GM18519 (cell line): Measurements from ENCODE around the gene SLC66A2.

Source experiments
- ATAC-seq: cut with Tn5 transposase; IDR thresholded peaks from one replicate; pipeline ENCODE4 v1.9.1; 2021; ENCODE audit warnings: mild to moderate bottlenecking, moderate library complexity; ENCODE audit not compliant: unreplicated experiment, low FRiP score

SLC66A2 gene

DNA sequence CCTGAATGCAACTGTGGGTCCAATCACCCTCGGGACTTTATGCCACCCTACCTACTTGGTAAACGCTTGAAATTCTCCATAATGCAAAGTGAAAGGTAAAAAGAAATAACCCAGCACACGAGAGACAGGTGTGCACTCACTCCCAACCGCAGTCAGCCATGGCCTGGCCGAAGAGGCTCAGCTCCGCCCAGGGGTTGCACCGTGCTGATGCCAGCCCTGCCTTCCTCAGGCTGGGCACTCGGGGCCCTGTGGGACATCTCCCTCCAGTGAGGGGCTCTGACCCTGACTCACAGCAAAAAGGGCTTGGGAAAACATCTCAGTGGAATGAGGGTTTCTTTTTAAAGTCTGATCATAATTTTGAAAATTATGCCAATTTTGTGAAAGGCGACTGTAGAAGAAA is 13.3 kb downstream of the SLC66A2 start:
- ATAC-seq = no peak

DNA sequence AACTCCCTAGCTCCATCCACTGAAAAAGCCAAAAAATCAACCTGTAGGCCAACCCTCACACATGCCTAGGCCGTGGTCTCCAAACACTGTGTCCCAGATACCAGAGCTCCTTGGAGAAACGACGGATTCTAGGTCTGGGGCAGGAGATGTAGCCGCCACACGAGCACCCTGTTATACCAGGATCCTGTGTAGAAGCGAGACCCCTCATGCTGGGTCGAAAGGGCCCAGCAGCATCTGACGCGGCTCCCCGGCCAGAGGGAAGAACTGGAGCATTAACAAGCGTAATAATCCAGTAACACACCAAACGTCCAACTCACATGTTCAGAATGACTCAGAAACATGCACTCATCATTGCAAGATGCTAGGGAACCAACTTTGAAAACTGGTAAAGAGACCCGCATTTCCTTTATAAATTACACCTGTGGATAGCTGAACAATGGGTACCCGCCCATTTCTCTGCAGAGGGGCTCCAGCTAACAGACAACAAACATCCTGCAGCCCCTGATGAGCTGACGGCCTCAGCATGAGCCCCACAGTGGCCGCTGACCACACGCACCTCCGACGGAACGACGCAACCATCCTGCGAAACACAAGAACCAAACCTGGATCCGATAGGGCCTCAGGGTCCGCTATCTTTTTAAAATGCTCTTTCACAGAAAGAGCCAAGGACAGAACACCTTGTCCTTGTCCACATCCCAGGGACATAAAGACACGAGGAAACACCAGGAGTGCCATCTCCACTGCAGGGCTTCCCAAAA is 14.2 kb downstream of the SLC66A2 start:
- ATAC-seq = no peak

DNA sequence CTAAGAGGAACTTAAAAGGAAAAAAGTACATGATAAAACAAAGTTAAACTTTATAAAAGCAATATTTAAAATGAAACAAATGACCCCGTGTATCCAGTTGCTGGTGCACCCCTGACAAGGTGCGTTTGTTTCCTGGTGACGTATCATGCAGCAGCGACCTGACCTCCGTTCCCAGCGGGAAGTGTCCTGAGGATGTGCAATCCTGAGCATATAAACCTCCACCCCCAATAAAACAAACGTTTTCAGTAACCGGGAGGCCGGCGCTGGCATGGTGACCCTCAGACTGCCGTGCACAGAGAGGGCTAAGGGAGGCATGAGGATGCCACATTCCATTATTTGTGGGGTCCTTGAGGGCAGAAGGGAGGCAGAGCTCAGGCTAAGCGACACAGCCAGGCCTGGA is 14.8 kb downstream of the SLC66A2 start:
- ATAC-seq = no peak

DNA sequence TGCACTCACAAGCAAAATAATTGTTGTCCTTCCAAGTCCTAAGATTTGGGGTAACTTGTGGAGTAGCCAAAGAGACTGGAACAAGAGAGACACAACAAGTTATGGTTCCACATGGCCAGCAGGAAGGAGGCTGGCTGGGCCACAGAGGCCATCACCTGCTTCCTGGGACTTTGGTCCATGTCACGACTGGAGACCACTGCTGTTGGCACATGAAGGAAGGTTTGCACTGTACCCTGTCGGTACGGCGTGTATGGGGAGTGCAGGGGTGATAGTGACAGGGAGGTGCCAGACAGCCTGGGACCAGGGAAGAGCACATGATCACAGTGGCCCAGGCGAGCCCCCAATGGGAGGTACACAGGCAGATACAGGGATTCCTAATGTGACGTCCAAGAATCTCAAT is 15.5 kb downstream of the SLC66A2 start:
- no peak for ATAC-seq

DNA sequence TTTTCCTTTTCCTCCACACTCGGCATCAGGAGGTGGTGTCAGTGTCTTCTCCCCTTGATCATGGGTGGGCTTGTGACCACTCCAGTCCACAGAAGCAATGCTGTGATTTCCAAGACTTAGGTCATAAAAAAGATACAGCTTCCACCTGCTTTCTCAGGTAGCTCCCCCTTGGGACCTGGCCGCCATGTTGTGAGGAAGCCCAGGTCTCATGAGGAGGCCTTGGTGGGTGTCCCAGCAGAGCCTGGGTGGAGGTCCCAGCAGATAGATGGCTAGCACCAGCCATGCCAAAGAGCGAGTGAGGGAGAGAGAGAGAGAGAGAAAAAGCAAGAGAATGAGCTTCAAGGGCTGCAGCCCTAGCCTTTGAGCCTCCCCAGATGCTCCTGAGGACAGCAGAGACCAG is 16.0 kb downstream of the SLC66A2 start:
- ATAC-seq = no peak

DNA sequence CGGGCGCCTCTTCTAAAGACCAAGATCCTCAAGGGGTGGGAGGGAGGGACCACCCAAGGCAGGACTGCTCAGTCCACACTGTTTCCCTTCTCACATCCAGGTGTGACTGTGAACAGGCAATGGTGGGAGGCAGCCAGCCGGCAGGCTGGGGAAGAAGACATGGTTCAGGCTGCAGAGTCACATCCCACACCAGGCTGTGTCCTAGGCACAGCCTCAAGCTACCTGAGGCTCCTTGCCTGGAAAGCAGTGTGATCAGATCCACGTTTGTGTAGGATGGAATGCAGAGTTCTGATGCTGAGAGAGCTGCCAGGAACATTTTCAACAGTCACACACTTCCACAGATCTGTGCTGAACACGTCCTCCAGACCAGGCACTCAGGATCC is 16.4 kb downstream of the SLC66A2 start:
- ATAC-seq = no peak

DNA sequence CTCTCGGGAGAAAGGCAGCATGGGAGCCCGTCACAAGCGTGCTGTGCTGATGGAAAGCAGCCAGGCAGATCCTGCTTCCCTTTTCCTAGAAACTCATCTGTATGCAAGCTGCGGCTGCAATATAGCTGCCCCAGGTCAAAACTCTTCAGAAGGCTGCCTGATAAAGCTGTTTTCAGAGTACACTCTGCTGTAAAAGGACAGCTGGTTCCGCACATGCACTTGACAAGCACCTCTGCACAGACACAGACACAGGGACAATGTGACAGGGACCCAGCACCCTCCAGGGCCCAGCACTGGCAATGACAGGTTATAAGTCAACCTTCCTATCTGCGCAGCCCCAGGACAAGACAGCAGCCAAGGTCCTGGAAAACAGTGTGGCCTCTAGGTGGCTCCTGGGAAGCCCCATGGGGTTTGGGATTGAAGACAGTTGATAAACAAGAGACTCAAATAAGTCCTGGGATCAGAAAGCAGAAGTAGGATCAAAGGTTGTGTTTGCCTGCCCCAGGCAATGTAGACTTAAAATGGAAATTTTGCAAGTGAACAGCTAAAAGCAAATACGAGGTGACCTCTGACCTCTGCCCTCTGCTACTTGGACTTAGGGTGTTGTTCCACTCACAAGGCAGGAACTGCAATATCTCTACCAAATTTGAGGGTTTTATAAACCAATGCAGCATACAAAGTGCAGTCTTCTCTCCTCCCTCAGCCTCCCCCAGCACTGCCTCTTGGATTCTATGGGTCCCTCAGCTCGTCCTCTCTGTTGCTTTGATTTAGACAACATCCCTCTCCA is 16.9 kb downstream of the SLC66A2 start:
- no peak for ATAC-seq

DNA sequence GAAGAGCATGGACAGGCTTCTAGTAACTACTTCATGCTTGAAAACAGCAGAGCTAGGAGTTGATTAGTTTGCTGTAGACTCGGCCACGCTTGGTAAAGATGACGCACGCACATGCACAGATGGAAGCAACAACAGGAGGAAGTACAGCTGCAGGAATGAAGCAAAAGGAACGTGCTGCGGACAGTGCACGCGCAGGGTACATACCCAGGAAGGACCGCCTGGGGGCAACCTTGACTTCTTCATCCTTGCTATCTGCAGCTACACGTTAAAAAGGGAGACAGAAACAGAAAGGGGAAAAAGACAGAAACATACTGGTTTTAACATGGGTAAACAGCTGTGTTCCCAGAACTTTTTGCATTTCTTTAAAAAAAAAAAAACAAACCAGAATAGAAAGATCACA is 17.7 kb downstream of the SLC66A2 start:
- ATAC-seq = no peak

DNA sequence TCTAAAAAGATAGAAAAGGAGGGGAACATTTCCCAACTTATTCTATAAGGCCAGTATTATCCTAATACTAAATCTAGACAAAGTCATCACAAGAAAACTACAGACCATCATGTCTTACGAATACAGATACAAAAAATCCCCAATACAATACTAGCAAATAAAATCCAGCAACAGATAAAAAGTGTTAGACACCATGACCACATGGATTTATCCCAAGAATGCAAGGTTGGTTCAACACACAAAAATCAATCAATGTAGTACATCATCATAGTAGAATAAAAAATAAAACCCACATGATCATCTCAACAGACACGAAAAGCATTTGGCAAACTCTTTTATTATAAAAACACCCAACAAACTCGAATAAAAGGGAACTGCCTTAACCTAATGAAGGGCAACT is 18.5 kb downstream of the SLC66A2 start:
- ATAC-seq = no peak

DNA sequence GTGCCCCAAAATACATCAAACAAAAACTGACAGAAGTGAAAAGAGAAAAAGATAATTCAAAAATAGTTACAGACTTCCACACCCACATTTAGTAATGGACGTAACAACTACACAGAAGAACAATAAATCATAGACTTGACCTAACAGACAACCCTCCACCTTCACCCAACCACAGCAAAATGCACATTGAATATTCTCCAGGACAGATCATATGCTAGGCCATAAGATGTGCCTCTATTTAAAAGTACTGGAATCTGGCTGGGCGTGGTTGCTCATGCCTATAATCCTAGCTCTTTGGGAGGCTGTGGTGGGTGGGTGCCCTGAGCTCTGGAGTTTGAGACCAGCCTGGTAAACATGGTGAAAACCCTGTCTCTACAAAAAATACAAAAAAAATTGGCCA is 20.0 kb downstream of the SLC66A2 start:
- no peak for ATAC-seq

DNA sequence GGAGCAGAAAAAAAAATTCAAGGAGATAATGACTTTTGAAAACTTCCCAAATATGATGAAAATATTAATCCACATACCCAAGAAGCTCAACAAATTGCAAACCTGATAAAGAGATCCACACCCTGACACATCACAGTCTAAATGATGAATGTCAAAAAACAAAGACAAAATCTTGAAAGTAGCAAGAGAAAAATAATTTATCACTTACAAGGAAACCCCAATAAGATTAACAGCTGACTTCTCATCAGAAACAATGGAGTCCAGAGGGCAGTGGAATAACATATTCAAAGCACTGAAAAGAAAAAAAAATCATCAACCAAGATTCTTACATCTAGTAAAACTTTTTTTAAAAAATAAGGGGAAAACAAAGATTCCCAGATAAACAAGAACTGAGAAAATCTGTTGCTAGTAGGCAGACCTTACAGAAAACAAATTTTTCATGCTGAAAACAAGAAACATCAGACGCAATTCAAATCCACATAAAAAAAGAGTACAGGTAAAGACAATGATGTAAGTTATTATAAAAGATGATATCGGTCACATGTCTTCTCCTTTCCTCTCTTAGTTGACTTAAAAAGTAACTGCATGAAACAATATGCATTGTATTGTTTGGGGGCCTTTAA is 21.3 kb downstream of the SLC66A2 start:
- ATAC-seq = no peak

DNA sequence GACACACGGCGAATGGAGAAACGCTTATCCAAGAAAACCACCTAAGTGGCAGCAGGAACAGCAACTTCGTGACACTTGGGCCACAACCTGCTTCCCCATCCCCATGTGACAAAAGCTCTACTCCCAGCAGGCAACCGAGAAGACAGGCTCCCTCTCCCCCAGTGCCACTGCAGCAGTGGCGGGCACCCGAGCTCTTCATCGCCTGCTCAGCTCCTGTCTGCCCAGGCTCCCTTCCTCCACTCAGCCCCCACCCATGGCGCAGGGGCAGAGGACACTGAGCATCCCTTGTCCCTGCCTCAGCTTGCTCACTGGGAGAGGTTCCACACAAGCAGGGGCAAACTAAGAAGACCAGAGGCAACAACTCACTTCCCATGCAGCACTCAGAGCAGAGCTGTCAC is 22.9 kb downstream of the SLC66A2 start:
- no peak for ATAC-seq

DNA sequence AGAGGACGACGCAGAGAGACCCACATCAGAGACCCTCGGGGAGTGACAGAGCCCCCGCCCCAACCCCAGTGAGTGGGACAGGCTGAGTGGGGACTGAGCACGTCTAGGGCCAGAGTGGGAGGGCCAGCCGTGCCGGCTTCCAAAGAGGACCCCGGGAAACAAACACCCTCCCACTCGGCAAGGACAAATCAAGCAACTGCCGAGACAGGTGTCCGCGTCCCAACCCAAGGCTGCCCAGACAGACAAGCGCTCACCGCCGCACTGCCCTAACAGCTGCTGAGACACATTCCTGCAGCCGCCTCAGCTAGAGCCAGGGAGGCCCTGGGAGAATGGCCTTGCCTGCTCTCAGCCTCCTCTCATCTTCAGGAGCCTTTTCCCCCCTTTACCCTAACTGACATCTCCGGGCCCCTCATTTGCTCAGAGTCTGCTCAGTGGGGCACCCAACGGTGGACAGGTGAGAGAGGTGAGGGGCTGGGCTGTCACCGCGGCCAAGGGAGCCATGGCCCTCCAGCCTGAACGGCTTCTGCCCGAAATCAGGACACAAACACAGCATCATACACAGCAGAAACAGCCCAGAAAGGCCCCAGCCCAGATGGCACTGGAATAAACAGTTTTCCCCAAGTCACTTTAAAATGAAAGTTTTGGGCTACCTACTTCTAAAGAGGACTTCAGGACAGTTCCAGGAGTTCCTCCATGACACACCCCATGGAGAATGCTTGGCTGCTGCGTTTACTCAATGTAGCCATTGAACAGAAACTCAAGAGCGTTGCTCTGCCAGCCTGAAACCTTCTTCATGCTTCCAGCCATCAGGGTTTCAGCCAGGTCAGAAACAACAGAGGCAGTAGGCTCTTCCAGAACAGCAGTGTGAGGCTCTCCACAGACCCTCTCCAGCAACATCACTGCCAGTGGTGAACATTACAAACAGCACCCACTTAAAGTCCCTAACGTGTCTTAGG is 23.6 kb downstream of the SLC66A2 start:
- ATAC-seq = no peak

DNA sequence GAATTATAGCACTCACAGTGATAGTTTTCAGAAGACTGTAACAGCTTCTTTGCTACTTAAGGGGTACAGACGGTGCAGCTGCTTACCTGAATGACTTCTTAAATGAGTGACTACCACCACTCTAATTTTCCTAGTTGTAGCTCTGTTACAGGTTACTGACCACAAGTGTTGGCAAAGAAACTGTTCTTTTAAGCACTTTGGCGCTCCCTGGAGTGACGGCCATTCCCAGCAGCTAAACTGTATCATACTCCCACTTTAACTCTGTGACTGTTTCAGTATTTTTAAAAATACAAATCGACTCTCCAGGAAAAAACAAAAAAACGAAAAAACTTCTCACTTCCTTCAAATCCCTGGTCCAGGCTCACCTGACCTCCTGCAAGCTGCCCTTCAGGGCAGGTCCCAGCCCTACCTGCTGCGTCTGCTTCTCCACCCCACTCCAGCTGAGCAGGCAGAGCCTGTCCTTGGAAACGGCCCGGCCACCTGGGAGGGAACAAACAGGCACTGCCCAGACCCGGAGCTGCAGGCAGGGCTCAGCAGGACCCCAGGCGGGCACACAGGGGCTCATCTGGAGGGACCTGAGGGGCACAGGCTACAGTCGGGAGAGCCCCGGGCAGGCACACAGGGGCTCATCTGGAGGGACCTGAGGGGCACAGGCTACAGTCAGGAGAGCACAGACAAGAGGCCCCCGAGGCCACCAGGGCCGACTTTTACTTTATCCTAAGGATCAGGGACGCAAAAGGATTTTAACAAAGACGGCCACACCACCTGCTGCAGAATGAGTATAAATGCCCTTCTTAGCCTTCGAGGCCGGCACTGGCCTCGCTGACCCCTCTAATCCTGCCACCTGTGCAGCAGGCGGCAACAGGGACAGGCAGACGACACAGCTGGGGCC is 24.5 kb downstream of the SLC66A2 start:
- ATAC-seq = no peak

DNA sequence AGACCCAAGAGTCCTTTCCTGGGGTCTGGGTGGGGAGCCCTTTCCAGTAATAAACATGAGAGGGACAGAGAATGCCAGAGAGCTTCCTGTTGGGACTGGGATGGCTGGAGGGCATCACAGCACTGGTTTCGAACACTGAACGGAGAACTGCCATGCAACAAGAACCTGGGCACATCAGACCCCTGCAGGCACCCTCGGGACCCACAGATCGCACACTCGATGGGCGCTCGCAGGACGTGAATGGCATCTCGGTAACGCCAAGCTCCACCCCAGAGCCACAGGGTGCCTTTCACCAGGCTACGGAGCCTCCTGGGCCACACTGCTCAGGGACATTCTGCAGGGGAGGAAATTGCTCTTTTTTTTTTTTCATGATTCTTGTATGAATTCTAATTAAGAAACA is 25.1 kb downstream of the SLC66A2 start:
- no peak for ATAC-seq

DNA sequence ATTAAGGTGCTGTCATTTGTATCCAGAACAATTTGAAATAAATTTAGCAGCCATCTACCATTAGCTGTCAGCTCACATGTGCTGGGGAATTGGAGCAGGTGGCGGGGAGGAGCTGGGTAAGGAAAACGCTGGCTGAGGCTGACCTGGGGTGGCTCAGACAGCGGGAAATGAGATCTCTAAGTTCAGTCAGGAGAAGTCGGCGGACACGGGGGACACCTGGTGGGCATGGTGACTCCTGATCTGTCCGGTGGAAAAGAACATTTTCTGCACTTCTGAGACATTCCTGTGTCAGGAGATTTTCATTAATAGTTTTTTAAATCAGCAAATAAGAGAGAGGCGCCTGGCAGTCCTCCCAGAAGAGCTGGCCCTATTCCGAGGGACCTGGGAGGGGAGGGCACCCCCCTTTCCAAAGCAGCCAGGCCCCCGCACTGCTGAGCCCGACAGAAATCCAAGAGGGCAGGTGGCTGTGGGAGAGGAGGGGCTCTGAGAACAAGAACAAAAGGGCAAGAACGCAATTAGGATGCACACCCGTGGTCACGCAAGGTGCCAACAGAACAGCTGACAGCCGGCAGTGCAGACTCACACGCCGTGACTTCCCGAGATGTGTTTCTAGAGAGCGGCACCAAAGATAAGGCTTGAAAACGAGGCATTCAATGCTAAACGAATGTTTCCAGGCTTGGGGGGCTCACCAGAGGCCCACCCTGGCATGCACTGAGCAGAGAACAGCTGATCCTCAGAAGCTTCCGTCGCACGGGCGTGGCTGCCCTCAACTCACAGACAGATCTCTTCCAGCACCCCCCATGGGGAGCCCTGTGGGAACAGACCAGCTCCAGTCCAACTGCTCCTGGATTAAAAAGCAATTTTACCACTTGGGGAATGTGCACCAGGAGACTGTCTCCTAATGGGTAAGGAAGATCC is 26.4 kb downstream of the SLC66A2 start:
- ATAC-seq = no peak

DNA sequence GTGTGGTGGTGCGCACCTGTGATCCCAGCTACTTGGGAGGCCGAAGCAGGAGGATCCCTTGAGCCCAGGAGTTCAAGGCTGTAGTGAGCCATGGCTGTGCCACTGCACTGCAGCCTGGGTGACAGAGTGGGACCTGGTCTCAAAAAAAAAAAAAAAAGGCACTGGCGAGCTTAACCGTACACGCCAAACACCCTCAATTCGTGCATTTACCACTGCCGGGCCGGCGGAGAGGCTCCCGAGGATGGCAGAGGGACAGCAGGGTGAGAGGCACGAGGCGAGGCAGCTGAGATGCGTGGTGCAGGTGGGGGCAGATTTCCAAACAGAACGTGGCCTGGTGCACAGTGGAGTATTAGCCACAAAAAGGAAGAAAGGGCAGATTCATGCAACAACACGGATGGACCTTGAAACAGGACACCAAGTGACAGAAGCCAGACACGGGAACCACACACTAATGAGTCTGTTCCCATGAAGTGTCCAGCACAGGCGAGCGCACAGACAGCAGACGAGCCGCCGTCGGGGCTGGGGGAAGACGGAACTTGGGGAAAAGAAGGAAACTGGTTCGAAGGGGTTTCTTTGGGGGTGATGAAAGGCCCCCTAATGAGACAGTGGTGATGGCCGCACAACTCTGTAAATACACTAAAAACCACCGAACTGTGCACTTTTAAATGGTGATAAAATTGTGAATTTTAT is 27.4 kb downstream of the SLC66A2 start:
- ATAC-seq = no peak

DNA sequence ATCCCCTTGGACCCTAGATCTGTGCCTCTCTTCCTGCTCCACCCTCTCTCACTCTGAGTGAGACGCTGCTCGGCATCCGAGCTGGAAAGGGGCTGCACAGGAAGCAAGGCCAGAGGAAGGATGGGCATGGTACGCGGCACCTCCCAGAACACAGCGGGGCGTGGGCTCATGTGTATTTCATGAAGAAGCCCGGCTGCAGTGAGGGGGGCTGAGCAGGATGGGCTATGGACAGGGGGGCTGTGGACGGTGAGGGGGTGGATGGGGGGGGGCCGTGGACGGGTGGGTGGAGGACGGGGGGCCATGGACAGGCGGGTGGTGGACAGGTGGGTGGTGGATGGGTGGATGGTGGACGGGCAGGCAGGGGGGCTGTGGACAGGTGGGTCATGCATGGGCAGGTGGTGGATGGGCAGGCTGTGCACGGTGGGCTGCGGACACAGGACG is 28.5 kb downstream of the SLC66A2 start:
- no peak for ATAC-seq
